Stimulated activated naive CD8-positive, alpha-beta T cell treated with anti-CD3 and anti-CD28 coated beads, Interleukin-15, Interleukin-2, amounts not matched to agents 100 ng/mL and 50 ng/mL, for 24 hours (primary cell): Measurements from ENCODE around the gene GAGE13.
A peak's percentile ranks its signal among the peaks of the same experiment; 100 is the strongest.
"Not testable (repeated sequence)": the region's sequence is repeated elsewhere in the genome, so short reads cannot be mapped to it uniquely, and the experiment has no call there.

Experiments
- H3K27ac Mint-ChIP-seq: one replicate; pipeline ENCODE4 v1.8.0; 2021; ENCODE audit warnings: mild to moderate bottlenecking, mixed read lengths
- H3K27me3 Mint-ChIP-seq: one replicate; pipeline ENCODE4 v1.8.0; 2021; ENCODE audit warnings: mixed read lengths
- H3K36me3 Mint-ChIP-seq: one replicate; pipeline ENCODE4 v1.8.0; 2021; ENCODE audit warnings: low read depth, mixed read lengths
- H3K4me1 Mint-ChIP-seq: one replicate; pipeline ENCODE4 v1.8.0; 2021; ENCODE audit warnings: low read depth, mixed read lengths
- H3K4me3 Mint-ChIP-seq: one replicate; pipeline ENCODE4 v1.8.0; 2021; ENCODE audit warnings: mild to moderate bottlenecking, mixed read lengths
- H3K9me3 Mint-ChIP-seq: one replicate; pipeline ENCODE4 v1.8.0; 2021; ENCODE audit warnings: mixed read lengths

GAGE13 gene, protein sequence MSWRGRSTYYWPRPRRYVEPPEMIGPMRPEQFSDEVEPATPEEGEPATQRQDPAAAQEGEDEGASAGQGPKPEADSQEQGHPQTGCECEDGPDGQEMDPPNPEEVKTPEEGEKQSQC

DNA sequence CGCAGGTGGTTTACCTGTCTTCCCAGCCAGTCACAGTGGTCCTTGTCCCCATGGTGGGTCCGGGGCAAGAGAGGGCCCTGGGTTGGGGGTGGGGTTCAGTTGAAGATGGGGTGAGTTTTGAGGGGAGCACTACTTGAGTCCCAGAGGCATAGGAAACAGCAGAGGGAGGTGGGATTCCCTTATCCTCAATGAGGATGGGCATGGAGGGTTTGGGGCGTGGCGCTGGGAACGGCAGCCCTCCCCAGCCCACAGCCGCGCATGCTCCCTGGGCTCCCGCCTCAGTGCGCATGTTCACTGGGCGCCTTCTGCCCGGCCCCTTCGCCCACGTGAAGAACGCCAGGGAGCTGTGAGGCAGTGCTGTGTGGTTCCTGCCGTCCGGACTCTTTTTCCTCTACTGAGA, at the start of gene GAGE13:
Gene GAGE13, plus strand, starts transcription at position 301 of the 400 bp plus-strand sequence. CDS start 1,156 bp downstream, outside the sequence.
- not testable (repeated sequence) for H3K4me1 Mint-ChIP-seq, H3K27me3 Mint-ChIP-seq, H3K9me3 Mint-ChIP-seq, H3K4me3 Mint-ChIP-seq, H3K27ac Mint-ChIP-seq, H3K36me3 Mint-ChIP-seq

DNA sequence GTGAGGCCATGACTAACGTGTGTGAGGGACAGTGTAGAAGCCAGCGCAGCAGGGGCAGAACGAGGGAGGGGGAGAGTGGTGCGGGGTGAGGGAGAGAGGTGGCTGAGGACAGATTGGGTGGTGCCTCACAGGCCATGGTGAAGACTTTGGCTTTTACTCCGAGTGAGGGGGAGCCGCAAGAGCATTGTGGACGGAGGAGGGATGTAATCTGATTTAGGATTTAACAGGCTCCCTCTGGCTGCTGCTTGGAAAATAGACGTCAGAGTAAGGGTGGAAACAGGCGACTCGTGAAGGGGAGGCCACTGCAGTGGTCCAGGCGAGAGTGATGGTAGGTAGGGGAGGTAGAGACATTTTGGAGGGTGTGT, 48.8 kb upstream of the GAGE13 start:
- Mint-ChIP-seq H3K4me3 (no peak overlapping the region), H3K27me3 (no peaks in the 10 kb centered on the region), H3K4me1 (peaks cover 31% of the 10 kb centered on the region), H3K36me3 (peaks cover 2% of the 10 kb centered on the region), H3K27ac (no peak overlapping the region), H3K9me3 (no peaks in the 10 kb centered on the region)

DNA sequence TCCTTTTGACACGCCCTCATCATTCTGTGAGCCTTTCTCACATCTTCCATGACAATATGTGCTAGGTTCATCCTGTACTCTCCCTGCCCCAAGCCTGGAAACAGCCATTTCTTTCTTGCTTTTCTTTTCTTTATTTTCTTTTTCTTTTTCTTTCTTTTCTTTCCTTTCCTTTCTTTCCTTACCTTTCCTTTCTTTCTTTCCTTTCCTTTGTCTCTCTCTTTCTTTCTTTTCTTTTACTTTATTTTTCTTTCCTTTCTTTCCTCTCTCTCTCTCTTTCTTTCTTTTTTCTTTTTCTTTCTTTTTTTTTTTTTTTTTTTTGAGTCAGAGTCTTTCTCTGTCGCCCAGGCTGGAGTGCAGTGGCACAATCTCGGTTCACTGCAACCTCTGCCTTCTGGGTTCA, 47.2 kb upstream of the GAGE13 start:
- Mint-ChIP-seq H3K4me3 (no peak overlapping the region), H3K4me1 (peaks cover 26% of the 10 kb centered on the region), H3K27me3 (no peaks in the 10 kb centered on the region), H3K27ac (no peak overlapping the region), H3K36me3 (no peaks in the 10 kb centered on the region), H3K9me3 (no peaks in the 10 kb centered on the region)

DNA sequence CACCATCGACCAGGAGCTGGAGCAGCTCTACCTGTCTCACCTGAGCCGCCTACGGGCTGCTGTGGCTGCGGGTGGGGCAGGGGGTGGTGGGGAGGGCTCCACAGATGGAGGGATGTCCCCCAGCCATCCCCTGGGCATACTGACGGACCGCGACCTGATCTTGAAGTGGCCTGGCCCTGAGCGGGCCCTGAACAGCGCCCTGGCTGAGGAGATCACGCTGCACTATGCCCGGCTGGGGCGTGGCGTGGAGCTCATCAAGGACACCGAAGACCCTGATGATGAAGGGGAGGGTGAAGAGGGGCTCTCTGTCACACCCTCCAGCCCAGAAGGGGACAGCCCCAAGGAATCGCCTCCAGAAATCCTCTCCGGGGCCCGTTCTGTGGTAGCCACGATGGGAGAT, 45.2 kb upstream of the GAGE13 start:
- Mint-ChIP-seq H3K36me3 (no peaks in the 10 kb centered on the region), H3K4me3 (no peak overlapping the region)

DNA sequence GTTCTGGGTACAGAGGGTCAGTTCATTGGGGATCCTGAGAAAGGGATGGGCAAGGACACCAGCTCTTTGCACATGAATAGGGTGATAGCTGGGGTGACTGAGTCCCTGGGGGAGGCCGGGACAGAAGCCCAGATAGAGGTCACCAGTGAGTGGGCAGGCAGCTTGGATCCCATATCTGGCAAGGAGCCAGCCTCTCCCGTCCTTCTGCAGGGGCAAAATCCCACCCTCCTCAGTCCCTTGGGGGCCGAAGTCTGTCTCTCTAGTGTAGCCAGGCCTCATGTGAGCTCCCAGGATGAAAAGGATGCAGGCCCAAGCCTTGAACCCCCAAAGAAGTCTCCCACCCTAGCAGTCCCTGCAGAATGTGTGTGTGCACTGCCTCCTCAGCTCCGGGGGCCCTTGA, 44.8 kb upstream of the GAGE13 start:
- no peaks in the 10 kb centered on the region for H3K27me3 Mint-ChIP-seq
- H3K27ac Mint-ChIP-seq, result no peak overlapping the region
- H3K4me3 Mint-ChIP-seq, result no peak overlapping the region
- peaks cover 21% of the 10 kb centered on the region for H3K4me1 Mint-ChIP-seq
- H3K9me3 Mint-ChIP-seq, result no peaks in the 10 kb centered on the region
- no peaks in the 10 kb centered on the region for H3K36me3 Mint-ChIP-seq

More for the DNA sequence above, 45.2 kb upstream of the GAGE13 start:
- H3K27me3 Mint-ChIP-seq, result no peaks in the 10 kb centered on the region
- no peak overlapping the region for H3K27ac Mint-ChIP-seq
- peaks cover 20% of the 10 kb centered on the region for H3K4me1 Mint-ChIP-seq
- H3K9me3 Mint-ChIP-seq, result no peaks in the 10 kb centered on the region

DNA sequence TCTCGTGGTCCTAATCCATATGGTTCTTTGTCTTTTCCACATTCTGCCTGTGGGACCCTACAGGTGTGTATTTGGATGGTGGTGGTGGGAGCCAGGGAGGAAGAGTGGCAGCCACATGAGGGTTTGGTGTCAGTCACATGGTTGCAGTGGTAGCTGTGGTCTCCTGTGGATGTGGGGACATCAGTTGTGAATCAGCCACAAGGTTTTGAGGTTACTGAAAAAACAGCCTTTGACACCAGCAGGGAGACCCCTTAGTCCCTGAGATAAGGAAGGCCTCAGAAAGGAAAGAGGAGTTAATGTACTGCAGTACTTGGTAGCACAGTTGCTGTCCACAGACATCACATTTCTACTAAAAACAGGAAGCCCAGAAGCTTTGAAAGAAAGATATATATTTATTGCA, 43.7 kb upstream of the GAGE13 start:
- Mint-ChIP-seq H3K27ac (no peak overlapping the region), H3K4me3 (no peak overlapping the region), H3K36me3 (no peaks in the 10 kb centered on the region), H3K27me3 (no peaks in the 10 kb centered on the region), H3K9me3 (no peaks in the 10 kb centered on the region), H3K4me1 (peaks cover 21% of the 10 kb centered on the region)

DNA sequence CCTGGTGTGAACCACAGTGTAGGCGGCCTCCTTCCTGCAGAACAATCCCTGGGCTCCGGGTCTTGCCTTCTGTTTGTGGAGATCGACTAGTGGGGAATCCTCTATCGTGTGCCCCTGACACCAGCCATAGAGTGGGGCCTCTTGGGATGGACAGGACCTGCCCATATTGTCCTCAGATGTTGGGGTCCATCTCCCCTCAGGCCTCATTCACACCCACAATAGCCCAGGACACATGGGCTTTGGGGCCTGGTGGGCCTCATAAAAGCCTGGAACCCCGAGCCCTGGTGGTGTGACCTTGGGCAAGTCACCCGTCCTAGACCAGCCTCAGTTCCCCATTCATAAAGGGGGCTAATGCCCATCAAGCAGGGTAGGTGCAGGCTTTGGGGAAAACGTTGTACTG, 41.2 kb upstream of the GAGE13 start:
- Mint-ChIP-seq H3K4me3 (no peak overlapping the region), H3K4me1 (peaks cover 19% of the 10 kb centered on the region), H3K36me3 (no peaks in the 10 kb centered on the region), H3K9me3 (no peaks in the 10 kb centered on the region), H3K27ac (no peak overlapping the region), H3K27me3 (no peaks in the 10 kb centered on the region)

DNA sequence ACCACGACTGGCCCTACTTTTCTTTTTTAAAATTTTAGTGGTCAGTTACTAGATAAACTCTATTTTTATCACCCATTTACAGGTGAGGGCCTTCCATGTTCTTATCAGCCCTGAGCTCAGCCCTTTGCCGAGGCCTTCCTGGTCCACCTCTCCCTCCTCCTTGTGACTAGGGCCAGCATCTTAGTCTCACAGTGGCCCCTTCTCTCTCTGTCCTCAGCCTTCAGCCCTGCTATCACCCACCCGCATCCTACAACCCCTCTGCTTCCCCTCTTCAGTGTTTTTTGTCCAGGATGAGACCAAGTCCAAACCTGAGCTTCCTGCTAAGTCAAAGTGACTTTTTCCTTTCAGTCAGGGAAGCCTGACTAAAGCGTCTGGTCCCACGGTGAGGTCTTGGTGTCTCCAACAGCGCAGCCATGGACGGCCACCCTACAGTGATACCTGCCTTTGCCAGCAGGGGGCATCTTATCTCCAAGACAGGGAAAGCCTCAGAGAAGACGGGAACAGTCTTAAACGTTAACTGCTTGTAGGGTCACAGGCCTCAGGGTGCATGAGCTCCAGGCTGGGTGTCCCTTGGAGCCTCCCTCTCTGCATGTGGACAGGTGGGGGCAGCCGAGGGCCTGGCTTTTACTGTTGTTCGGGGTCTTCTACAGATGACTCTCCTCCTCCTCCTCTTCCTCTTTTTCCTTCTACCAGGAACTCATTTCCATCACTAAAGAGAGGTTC, 39.6 kb upstream of the GAGE13 start:
- H3K27ac Mint-ChIP-seq, result peak overlapping the region; percentile 76
- no peak overlapping the region for H3K4me3 Mint-ChIP-seq
- H3K4me1 Mint-ChIP-seq, result peaks cover 19% of the 10 kb centered on the region

DNA sequence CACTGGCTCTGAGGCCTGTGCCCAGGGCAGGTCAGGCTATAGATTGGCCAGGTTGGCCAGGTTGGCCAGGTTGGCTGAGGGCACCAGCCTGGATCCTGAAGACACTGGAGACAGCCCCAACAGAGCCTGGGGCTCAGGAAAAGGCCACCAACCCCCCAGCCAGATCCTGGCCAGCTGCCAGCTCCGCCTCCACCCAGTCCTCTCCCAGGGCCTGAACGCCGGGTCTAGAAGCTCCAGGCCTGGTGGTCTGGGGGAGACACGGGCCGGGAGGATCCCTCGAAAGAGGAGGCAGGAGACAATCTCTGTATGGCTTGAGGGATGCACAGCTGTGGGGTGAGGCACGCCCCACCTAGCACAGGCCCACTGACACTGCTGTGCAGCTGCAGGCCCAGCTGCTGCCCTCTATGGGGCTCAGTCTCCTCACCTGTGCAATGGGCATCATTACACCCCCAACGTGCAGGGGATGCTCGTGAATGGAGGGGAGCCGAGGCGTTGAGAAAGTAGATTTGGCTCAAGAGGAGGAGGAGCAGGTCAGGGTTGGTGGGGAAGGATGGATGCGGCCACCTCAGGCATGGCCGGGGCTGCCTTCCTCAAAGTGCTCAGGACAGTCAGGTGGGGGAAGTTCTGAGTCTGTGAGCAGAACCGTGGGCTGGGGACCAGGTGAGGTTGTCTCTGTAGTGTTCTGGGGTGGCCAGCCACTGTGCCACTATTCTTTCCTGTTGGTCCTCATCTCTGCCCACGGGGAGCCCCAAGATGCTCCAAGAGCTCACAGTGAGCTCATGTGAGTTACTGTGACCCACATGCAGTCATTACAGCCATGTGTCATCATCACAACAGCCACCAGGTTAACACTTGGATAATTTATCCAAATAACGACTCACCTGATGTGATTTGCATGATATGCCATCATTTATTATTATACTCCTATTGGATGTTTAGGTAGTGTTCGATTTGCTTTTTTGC, 38.7 kb upstream of the GAGE13 start:
- Mint-ChIP-seq H3K36me3 (no peaks in the 10 kb centered on the region), H3K4me3 (no peak overlapping the region), H3K4me1 (peaks cover 16% of the 10 kb centered on the region), H3K27me3 (no peaks in the 10 kb centered on the region), H3K9me3 (no peaks in the 10 kb centered on the region), H3K27ac (no peak overlapping the region)

More for the DNA sequence above, 39.6 kb upstream of the GAGE13 start:
- Mint-ChIP-seq H3K27me3 (no peaks in the 10 kb centered on the region), H3K36me3 (no peaks in the 10 kb centered on the region), H3K9me3 (no peaks in the 10 kb centered on the region)

DNA sequence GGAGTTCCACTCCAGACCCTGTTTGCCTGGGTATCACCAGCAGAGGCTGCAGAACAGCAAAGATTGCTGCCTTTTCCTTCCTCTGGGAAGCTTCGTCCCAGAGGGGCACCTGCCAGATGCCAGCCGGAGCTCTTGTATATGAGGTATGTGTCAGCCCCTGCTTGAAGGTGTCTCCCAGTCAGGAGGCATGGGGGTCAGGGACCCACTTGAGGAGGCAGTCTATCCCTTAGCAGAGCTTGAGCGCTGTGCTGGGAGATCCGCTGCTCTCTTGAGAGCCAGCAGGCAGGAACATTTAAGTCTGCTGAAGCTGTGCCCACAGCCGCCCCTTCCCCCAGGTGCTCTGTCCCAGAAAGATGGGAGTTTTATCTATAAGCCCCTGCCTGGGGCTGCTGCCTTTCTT, 32.1 kb upstream of the GAGE13 start:
- not testable (repeated sequence) for H3K4me1 Mint-ChIP-seq, H3K27me3 Mint-ChIP-seq, H3K27ac Mint-ChIP-seq, H3K9me3 Mint-ChIP-seq, H3K36me3 Mint-ChIP-seq, H3K4me3 Mint-ChIP-seq

DNA sequence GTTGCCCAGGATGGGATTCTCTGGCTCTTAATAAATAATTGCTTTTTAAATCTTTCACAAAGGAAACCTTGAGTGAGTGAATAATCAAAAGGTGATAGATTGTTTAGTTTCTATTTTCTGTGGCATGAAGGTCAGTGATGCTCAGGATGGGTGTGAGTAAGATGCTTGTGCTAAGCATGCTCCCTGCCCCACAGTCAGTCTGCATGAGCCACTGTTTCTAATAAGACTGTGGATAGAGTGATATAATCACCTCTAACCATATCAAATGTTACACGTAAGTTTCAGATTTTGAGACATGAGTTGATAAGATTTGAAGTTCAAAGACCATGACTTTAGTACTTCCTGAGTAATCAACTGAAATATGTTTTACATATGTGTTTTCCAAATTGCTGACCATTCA, 30.7 kb upstream of the GAGE13 start:
- no peaks in the 10 kb centered on the region for H3K4me1 Mint-ChIP-seq
- no peak overlapping the region for H3K4me3 Mint-ChIP-seq
- no peaks in the 10 kb centered on the region for H3K36me3 Mint-ChIP-seq
- H3K27me3 Mint-ChIP-seq, result no peaks in the 10 kb centered on the region
- no peaks in the 10 kb centered on the region for H3K9me3 Mint-ChIP-seq
- no peak overlapping the region for H3K27ac Mint-ChIP-seq

DNA sequence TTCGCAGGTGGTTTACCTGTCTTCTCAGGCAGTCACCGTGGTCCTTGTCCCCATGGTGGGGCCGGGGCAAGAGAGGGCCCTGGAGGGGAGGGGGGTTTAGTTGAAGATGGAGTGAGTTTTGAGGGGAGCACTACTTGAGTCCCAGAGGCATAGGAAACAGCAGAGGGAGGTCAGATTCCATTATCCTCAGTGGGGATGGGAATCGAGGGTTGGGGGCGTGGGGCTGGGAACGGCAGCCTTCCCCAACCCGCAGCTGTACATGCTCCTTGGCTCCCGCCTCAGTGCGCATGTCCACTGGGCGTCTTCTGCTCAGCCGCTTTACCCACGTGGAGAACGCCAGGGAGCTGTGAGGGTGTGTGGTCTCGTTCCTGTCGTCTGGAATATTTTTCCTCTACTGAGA, 28.0 kb upstream of the GAGE13 start, which contains the start of gene GAGE10:
Gene GAGE10, plus strand, starts transcription at position 301 of the 400 bp plus-strand sequence. CDS start 1,214 bp downstream, outside the sequence.
- Mint-ChIP-seq H3K27ac (no peak within 1 kb of the TSS), H3K36me3 (no peaks in the 10 kb centered on the region), H3K9me3 (no peaks in the 10 kb centered on the region), H3K27me3 (no peaks in the 10 kb centered on the region), H3K4me1 (no peaks in the 10 kb centered on the region), H3K4me3 (no peak within 1 kb of the TSS)

DNA sequence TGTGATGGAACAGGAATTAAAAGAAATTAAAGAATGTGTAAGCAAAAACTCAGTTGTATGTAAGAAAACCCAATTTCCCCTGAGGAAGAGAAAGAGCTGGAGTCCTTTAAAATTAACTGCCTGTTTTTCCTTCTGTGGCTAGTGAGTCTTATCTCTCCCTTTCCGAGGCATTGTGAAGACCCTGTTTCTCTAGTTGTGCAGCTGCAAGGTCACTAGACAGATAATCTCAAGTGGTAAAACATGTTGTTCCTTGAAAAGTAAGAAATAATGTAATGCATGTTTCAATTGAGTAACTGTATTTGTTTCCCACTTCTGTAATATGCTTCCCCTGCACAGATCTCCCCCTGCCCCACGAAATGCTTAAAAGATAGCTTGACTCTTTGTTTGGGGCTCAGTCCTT, 23.6 kb upstream of the GAGE13 start:
- H3K36me3 Mint-ChIP-seq, H3K4me3 Mint-ChIP-seq, H3K27ac Mint-ChIP-seq, H3K9me3 Mint-ChIP-seq, H3K27me3 Mint-ChIP-seq: not testable (repeated sequence)
- H3K4me1 Mint-ChIP-seq, result peaks cover 20% of the 10 kb centered on the region

DNA sequence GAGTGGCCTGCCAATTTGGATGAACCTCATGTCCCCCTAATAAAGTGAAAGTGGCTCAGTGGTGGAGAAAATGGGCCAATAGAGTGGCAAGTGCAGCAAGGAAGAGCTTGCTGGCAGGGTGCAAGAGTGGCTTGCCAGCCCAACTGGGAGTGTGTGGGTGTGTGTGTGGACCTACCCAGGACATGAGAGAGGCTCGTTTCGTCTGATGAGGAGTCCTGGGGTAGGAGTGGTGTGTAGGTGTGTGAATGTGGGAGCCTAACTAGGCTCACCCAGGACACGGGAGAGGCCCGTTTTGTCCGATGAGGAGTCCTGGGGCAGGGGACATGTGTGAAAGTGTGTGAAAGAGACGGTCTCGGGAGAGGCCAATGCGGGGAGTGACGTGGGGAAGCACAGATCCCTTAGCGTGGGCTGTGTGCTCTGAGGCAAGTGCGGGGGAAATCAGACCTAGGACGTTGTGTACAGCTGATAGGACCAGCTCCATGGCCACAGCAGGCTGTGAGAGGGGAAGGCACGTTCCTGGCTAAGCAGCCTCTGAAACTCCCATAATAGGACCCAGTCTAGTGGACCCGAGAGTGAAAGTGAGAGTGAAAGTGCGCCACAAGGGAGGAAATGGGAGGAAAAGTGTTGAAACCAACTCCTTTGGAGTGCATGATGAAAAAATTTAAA, 22.6 kb upstream of the GAGE13 start:
- H3K27me3 Mint-ChIP-seq, result no peaks in the 10 kb centered on the region
- peak overlapping the region; percentile 95 for H3K27ac Mint-ChIP-seq
- H3K4me3 Mint-ChIP-seq, result peak overlapping the region; percentile 75
- H3K9me3 Mint-ChIP-seq, result no peaks in the 10 kb centered on the region
- H3K4me1 Mint-ChIP-seq, result peaks cover 20% of the 10 kb centered on the region
- no peaks in the 10 kb centered on the region for H3K36me3 Mint-ChIP-seq
